Measurements from ENCODE around the gene SLC5A1.
"Not testable (repeated sequence)": the region's sequence is repeated elsewhere in the genome, so short reads cannot be mapped to it uniquely, and the experiment has no call there.

The SLC5A1 gene

GRCh38 chr22:32150647-32151046, 107.6 kb downstream of the SLC5A1 start:
- DNase-seq, result not testable (repeated sequence)

- DNase-seq, result not testable (repeated sequence)
Measured at GRCh38 chr22:32151641-32152040, 108.6 kb downstream of the SLC5A1 start.

- not testable (repeated sequence) for DNase-seq
Measured at GRCh38 chr22:32154727-32155126, 111.7 kb downstream of the SLC5A1 start.

- DNase-seq, result not testable (repeated sequence)
Measured at GRCh38 chr22:32157632-32158031, 114.6 kb downstream of the SLC5A1 start.

GRCh38 chr22:32158712-32159533, 115.9 kb downstream of the SLC5A1 start, which contains the start of gene C22orf42:
Gene C22orf42, minus strand, starts transcription at chr22:32159303. Its CDS starts 88 bp downstream, at chr22:32159215.
- no peak for DNase-seq

GRCh38 chr22:32160411-32160810, 117.3 kb downstream of the SLC5A1 start:
- DNase-seq, result not testable (repeated sequence)
